HG03442 (cell line): ENCODE measurements around the gene TRIM38.
"Not testable (repeated sequence)": the region's sequence is repeated elsewhere in the genome, so short reads cannot be mapped to it uniquely, and the experiment has no call there.

Experiments
- ATAC-seq: cut with Tn5 transposase; IDR thresholded peaks from one replicate; pipeline ENCODE4 v1.9.1; 2021; ENCODE audit warnings: mild to moderate bottlenecking, moderate library complexity; ENCODE audit not compliant: unreplicated experiment

Gene TRIM38, protein sequence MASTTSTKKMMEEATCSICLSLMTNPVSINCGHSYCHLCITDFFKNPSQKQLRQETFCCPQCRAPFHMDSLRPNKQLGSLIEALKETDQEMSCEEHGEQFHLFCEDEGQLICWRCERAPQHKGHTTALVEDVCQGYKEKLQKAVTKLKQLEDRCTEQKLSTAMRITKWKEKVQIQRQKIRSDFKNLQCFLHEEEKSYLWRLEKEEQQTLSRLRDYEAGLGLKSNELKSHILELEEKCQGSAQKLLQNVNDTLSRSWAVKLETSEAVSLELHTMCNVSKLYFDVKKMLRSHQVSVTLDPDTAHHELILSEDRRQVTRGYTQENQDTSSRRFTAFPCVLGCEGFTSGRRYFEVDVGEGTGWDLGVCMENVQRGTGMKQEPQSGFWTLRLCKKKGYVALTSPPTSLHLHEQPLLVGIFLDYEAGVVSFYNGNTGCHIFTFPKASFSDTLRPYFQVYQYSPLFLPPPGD

GRCh38 chr6:25962149-25963127, at the start of gene TRIM38:
Gene TRIM38, plus strand, starts transcription at chr6:25962802. Its CDS starts 3,721 bp downstream, at chr6:25966523.
- ATAC-seq = peak; percentile 77

- no peak for ATAC-seq
Observed at GRCh38 chr6:25913741-25914140, 48.9 kb upstream of the TRIM38 start.

DNA sequence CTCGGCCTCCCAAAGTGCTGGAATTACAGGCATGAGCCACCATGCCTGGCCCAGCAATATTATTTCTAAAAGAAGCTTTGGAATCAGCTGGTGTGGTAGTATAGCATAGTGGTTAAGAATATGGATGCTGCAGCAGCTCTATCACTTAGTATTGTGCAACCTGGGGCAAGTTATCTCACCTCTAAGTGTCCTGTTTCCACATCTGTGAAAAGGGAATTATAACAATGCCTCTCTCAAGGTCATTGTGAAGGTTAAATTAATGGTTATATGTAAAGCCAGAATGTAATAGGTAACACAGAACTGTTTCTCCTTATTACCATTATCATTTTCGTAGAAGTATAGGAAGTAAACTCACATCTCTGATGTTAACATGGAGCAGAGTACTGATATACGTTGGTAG, 46.3 kb upstream of the TRIM38 start:
- no peak for ATAC-seq

- ATAC-seq = no peak
Observed at GRCh38 chr6:25916789-25917490, 45.7 kb upstream of the TRIM38 start.

DNA sequence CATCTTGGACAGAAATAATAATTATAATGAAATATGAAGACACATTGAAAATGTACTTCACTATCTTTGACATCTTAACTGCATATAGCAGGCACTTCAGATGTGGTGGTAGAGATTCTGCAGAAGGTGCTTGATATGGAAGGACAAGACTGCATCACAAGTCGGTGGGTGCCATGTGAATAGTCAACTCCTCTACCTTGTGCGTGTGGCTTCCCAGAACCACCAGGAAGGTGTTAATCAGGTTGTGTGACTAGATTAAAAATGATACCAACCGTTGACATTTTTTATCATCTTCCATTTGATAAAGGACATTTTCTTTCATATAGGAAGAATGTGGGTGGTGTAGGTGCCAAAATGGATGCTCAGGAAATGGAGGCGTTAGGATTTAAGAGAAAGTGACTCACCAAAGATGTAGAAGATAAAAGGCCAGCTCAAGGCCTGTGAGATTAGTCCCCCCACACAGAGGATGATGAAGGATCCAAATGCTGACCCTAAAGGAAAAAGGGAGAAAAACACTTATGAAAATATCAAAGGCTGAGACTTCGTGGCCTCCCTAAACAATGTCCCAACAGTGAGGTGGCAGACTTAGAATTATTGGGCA, 44.4 kb upstream of the TRIM38 start:
- ATAC-seq = no peak

- no peak for ATAC-seq
Observed at GRCh38 chr6:25919657-25920056, 42.9 kb upstream of the TRIM38 start.

DNA sequence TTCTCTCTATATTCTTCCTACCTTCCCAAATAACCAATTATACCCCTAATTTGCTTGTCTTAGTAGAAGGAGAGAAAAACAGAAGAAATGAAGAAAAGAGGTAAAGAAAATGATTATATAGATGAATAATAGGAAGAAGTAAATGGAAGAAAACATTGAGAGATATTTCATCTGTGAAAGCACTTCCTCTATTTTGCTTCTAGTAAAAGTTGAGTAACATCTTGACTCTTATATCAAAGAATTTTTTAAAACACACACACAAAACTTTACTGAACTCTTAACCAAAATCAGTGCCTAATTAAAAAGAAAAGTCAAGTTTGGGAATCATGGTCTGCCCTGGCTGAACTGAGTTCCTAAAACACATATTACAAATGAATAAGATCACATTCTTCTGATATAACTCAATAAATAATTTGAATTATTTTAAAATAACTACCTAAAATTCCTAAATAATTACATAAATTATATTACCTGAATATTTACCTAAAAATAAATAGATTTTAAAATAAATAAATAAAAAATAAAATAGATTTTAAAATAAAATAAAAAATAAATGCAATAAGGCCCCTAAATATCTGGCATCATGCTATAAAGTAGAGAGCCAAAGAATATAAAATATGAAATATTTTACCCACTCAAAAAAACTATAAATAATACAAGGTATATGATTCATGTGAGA, 40.9 kb upstream of the TRIM38 start:
- ATAC-seq = no peak

DNA sequence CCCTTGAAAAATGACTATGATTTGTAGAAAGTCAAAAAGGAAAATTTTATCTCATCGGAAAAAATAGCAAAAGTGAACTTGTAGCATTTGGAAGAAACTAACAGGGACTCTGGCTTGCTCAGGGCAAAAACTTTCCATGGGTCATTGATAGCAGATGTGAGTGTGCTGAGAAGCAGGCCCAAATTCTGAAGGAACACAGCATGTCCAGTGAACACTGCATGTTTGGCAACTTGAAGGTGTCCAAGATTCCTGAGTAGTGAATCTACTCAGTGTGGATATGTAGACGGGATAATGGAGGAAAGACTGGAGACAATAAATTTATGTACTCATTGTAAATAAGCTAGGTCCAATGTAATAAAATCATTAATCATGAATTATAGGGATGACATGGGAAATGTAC, 40.3 kb upstream of the TRIM38 start:
- no peak for ATAC-seq

DNA sequence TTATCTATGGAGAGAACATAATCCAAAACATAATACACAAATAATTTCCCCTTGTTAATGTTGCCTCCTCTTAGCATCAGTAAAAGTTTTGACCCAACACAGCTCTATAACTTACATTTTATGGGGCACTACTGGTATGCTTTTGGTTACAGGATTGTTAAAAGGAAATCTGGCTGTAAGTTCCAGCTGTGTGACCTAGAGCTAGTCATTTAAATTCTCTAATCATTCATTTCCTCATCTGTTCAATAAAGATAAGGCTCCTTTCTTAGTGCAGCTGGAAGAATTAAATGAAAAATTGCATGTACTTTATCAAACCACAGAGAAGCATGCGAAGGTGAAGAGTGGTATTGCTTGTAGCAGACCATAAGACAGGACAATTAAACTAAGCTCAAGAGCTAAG, 36.7 kb upstream of the TRIM38 start:
- no peak for ATAC-seq

GRCh38 chr6:25927178-25927577, 35.4 kb upstream of the TRIM38 start:
- no peak for ATAC-seq

- no peak for ATAC-seq
Observed at GRCh38 chr6:25927756-25928216, 34.8 kb upstream of the TRIM38 start.

DNA sequence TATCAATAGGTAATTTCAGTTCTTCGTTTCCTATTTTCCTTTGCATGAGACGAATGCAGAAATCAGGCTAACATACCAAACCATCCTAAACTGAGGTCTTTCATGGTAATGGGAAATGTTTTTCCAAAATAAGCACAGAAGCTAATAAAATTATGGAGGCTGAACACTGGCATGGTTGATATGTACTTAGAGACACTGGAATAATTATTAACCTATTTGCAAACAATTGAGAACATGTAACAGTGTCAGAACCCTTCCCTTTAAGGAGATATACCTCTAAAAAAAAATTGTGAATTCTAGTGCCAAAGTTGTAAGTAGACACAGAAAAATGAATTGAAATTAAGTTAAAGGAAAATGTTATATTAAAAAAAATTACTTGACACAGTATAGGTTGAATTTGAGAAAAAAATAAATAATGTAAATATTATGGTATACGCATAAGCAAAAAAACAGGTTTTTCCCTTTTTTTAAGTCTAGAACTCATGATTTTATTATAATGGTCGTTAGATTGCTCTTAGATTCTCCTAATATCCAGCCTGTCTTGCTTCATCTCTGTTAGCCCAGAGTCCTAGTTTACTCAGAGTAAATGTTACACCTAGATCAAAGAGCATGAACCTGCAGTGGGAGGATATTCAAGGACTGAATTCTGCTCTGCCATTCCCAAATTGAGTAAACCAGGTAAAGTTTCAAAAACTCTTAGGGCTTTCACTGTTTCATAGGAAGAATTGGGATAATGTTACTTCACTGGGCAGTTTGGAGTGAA, 33.9 kb upstream of the TRIM38 start:
- ATAC-seq = no peak

DNA sequence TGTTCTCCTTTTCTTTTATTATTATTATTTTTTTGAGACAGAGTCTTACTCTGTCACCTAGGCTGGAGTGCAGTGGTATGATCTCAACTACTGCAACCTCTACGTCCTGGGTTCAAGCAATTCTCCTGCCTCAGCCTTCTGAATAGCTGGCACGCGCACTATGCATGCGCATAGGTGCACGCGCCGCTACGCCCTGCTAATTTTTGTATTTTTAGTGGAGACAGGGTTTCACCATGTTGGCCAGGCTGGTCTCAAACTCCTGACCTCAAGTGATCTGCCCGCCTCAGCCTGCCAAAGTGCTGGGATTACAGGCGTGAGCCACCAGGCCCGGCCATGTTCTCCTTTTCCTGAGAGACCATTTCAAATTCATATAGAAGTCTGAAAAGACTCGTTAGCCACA, 32.8 kb upstream of the TRIM38 start:
- not testable (repeated sequence) for ATAC-seq

- ATAC-seq = no peak
Observed at GRCh38 chr6:25930532-25931410, 31.8 kb upstream of the TRIM38 start, which contains the start of gene SLC17A2. Gene SLC17A2, minus strand, starts transcription at chr6:25930691. Its CDS starts 4,895 bp downstream, at chr6:25925796.

GRCh38 chr6:25931411-25931709, 31.2 kb upstream of the TRIM38 start:
- no peak for ATAC-seq

DNA sequence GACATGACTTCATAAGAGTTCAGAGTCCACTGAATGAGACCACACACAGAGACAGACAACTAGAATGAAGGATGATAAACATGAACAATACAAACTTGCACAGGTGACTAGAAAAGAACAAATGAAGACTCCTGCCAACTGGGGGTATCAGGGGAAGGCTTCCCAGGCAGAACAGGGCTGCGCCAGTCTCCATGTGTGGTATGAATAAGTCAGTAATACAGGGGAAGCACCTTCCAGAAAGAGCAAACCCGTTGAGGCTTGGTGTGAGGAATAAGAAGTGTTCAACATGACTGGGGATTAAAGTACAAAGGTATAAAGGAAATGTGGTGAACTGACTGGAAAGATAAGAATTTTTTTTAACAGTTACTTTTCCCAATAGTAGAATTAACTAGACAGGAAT, 28.4 kb upstream of the TRIM38 start:
- no peak for ATAC-seq

GRCh38 chr6:25934735-25935313, 27.8 kb upstream of the TRIM38 start:
- ATAC-seq = no peak

DNA sequence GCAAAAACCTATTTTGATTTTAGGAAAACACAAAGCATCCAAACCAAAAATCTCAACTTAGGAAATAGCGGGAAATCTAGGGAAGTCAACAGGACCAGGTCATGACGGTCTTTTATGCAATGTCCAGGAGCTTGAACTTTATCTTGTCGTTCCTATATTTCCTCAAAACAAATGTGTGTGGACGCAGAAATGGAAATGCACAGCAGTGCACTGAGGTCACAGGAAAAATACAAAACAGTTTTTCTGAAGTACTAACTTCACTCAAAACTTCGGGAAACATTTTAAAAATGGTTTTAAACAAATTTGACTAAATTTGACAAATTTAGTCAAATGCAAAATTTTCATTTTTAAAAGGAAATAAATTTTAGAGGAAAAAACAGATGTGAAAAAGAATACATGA, 26.6 kb upstream of the TRIM38 start:
- no peak for ATAC-seq
